ENCODE measurements around the gene IKZF1. TPM values are rescaled to one million over a fixed set of nuclear protein-coding genes. Genes with fewer than 3 reads are reported as not detected.

IKZF1 gene
- total RNA-seq, 2 donors from 2014 or later, result 290 to 416 TPM

- no peak for ATAC-seq
- no peaks in the 10 kb centered on the region for H3K36me3 Mint-ChIP-seq
- H3K27me3 Mint-ChIP-seq, result no peaks in the 10 kb centered on the region
- H3K4me3 Mint-ChIP-seq, result no peak overlapping the region
- no peak for DNase-seq (ENCODE audit: low spot score)
- H3K27ac Mint-ChIP-seq, result no peak overlapping the region
- H3K9me3 Mint-ChIP-seq, result no peaks in the 10 kb centered on the region
- no peaks in the 10 kb centered on the region for H3K4me1 Mint-ChIP-seq (ENCODE audit: low read depth in 2 of 2)
These were observed 121.9 kb downstream of the IKZF1 start for GRCh38 chr7:50426280-50427045.

DNA sequence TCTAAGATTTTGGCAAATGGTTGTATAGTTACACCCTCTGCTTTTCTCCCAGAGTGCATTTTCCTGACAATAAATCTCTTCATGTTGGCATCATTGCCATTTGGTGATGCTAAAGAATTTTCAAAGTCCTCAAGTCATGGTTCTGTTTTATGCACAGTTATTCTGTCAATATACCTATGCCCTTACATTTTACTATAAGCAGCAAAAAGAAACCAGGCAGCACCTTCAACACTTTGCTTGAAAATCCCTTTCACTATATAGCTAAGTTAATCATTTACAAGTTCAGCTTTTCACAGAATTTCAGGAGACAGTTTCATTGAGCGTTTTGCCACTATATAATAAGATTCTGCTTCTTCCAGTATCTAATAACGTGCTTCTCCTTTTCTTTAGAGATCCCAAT, 123.0 kb downstream of the IKZF1 start:
- H3K4me1 Mint-ChIP-seq (ENCODE audit: low read depth in 2 of 2), result no peaks in the 10 kb centered on the region
- no peaks in the 10 kb centered on the region for H3K36me3 Mint-ChIP-seq
- no peak overlapping the region for H3K27ac Mint-ChIP-seq
- no peak for ATAC-seq
- H3K4me3 Mint-ChIP-seq, result no peak overlapping the region
- no peak for DNase-seq (ENCODE audit: low spot score)
- H3K27me3 Mint-ChIP-seq, result no peaks in the 10 kb centered on the region
- H3K9me3 Mint-ChIP-seq, result no peaks in the 10 kb centered on the region

- Mint-ChIP-seq H3K4me1 (ENCODE audit: low read depth in 2 of 2) (no peaks in the 10 kb centered on the region), H3K27me3 (no peaks in the 10 kb centered on the region), H3K4me3 (no peak overlapping the region), H3K9me3 (no peaks in the 10 kb centered on the region), H3K36me3 (no peaks in the 10 kb centered on the region), H3K27ac (no peak overlapping the region)
- DNase-seq (ENCODE audit: low spot score) (no peak), ATAC-seq (no peak)
These were observed 124.4 kb downstream of the IKZF1 start for GRCh38 chr7:50428911-50429310.

DNA sequence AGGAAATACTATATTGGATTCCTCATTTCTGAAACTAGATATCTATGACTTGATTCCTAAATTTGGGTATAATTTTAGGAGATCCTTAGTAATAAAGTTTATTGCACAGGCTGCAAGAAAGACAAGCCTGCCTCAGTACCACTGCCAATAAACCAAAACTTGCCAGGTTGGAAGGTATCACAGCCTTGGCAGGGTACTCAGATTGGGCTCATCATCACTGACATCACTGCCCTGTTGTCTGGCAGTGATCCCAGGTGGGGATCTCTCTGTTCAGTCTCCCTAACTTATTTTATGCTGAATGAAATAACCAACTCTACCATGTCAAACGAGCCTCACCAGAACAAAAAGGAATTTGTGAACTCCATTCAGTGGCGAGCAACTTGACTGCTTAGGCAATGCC, 126.8 kb downstream of the IKZF1 start:
- Mint-ChIP-seq H3K27me3 (no peaks in the 10 kb centered on the region), H3K36me3 (no peaks in the 10 kb centered on the region), H3K4me3 (no peak overlapping the region), H3K9me3 (no peaks in the 10 kb centered on the region), H3K4me1 (ENCODE audit: low read depth in 2 of 2) (no peaks in the 10 kb centered on the region), H3K27ac (no peak overlapping the region)
- DNase-seq (ENCODE audit: low spot score), result no peak
- ATAC-seq, result no peak

GRCh38 chr7:50431722-50432305, 127.3 kb downstream of the IKZF1 start:
- Mint-ChIP-seq H3K27ac (no peak overlapping the region), H3K9me3 (no peaks in the 10 kb centered on the region), H3K4me3 (no peak overlapping the region), H3K4me1 (ENCODE audit: low read depth in 2 of 2) (peaks cover 0 to 2% of the 10 kb centered on the region in 2 donors), H3K27me3 (no peaks in the 10 kb centered on the region), H3K36me3 (no peaks in the 10 kb centered on the region)
- no peak for DNase-seq (ENCODE audit: low spot score)
- no peak for ATAC-seq

- Mint-ChIP-seq H3K27ac (no peak overlapping the region), H3K4me1 (ENCODE audit: low read depth in 2 of 2) (peaks cover 0 to 4% of the 10 kb centered on the region in 2 donors), H3K9me3 (no peaks in the 10 kb centered on the region), H3K27me3 (no peaks in the 10 kb centered on the region), H3K4me3 (no peak overlapping the region), H3K36me3 (peaks cover 15% of the 10 kb centered on the region)
- ATAC-seq, result no peak
- no peak for DNase-seq (ENCODE audit: low spot score)
These were observed 131.8 kb downstream of the IKZF1 start for GRCh38 chr7:50436133-50436806.

GRCh38 chr7:50446542-50446960, 142.0 kb downstream of the IKZF1 start:
- H3K4me1 Mint-ChIP-seq (ENCODE audit: low read depth in 2 of 2), result peaks cover 10 to 32% of the 10 kb centered on the region in 2 donors
- DNase-seq (ENCODE audit: low spot score) (no peak), ATAC-seq (peak in 1 of 2 donors; percentile 25)
- H3K9me3 Mint-ChIP-seq, result no peaks in the 10 kb centered on the region
- H3K36me3 Mint-ChIP-seq, result peaks cover 25% of the 10 kb centered on the region
- peak overlapping the region; percentile 43 for H3K4me3 Mint-ChIP-seq
- H3K27me3 Mint-ChIP-seq, result no peaks in the 10 kb centered on the region
- H3K27ac Mint-ChIP-seq, result peak overlapping the region in 1 of 2 donors; percentile 4

GRCh38 chr7:50448823-50449222, 144.3 kb downstream of the IKZF1 start:
- peak in 1 of 2 donors; percentile 10 for ATAC-seq
- Mint-ChIP-seq H3K27ac (peak overlapping the region; percentile 32 to 49), H3K4me1 (ENCODE audit: low read depth in 2 of 2) (peaks cover 10 to 31% of the 10 kb centered on the region in 2 donors), H3K27me3 (peaks cover 7 to 8% of the 10 kb centered on the region in 2 donors), H3K4me3 (peak overlapping the region; percentile 69), H3K36me3 (peaks cover 19% of the 10 kb centered on the region), H3K9me3 (no peaks in the 10 kb centered on the region)
- no peak for DNase-seq (ENCODE audit: low spot score)

- Mint-ChIP-seq H3K27me3 (peaks cover 7 to 8% of the 10 kb centered on the region in 2 donors), H3K36me3 (peaks cover 19% of the 10 kb centered on the region), H3K4me1 (ENCODE audit: low read depth in 2 of 2) (peaks cover 10 to 25% of the 10 kb centered on the region in 2 donors), H3K27ac (peak overlapping the region; percentile 32 to 49), H3K9me3 (no peaks in the 10 kb centered on the region), H3K4me3 (peak overlapping the region; percentile 69)
- DNase-seq (ENCODE audit: low spot score) (no peak), ATAC-seq (no peak)
These were observed 145.0 kb downstream of the IKZF1 start for GRCh38 chr7:50449501-50449880.

- DNase-seq (ENCODE audit: low spot score) (peak; percentile 87), ATAC-seq (peak; percentile 96 to 97)
- peak within 1 kb of the TSS; percentile 32 to 49 for H3K27ac Mint-ChIP-seq
- H3K4me1 Mint-ChIP-seq (ENCODE audit: low read depth in 2 of 2), result peaks cover 10 to 25% of the 10 kb centered on the region in 2 donors
- H3K36me3 Mint-ChIP-seq, result peaks cover 19% of the 10 kb centered on the region
- no peaks in the 10 kb centered on the region for H3K9me3 Mint-ChIP-seq
- H3K27me3 Mint-ChIP-seq, result peaks cover 7 to 8% of the 10 kb centered on the region in 2 donors
- H3K4me3 Mint-ChIP-seq, result peak within 1 kb of the TSS; percentile 69
These were observed 145.5 kb downstream of the IKZF1 start, which contains the start of gene FIGNL1 for GRCh38 chr7:50449881-50450589. Gene FIGNL1, minus strand, starts transcription at chr7:50450350. Its CDS starts 3,063 bp downstream, at chr7:50447287.

GRCh38 chr7:50450590-50451032, 146.1 kb downstream of the IKZF1 start:
- Mint-ChIP-seq H3K4me1 (ENCODE audit: low read depth in 2 of 2) (peaks cover 10 to 25% of the 10 kb centered on the region in 2 donors), H3K36me3 (peaks cover 15% of the 10 kb centered on the region)
- DNase-seq (ENCODE audit: low spot score), result no peak

More at GRCh38 chr7:50450590-50451032, 146.1 kb downstream of the IKZF1 start:
- ATAC-seq, result peak; percentile 7 to 9
- Mint-ChIP-seq H3K9me3 (no peaks in the 10 kb centered on the region), H3K4me3 (peak overlapping the region; percentile 69), H3K27ac (peak overlapping the region; percentile 32 to 49), H3K27me3 (peaks cover 10 to 11% of the 10 kb centered on the region in 2 donors)

Data from natural killer cell treated with Interleukin-12 subunit alpha and Interleukin-12 subunit beta and Interleukin-15 and Interleukin-18, amount 100 ng/mL, for 72 hours (primary cell).